H1 (cell line): ENCODE measurements around the gene UBC. TPM values are rescaled to one million over a fixed set of nuclear protein-coding genes. Genes with fewer than 3 reads are reported as not detected.

Experiments
- CHD1 ChIP-seq: IDR thresholded peaks from 2 replicates; pipeline ENCODE4 v1.6.1; 2012; ENCODE audit warnings: low read depth, low read length, improper control_type of control experiment
- CHD7 ChIP-seq: fragments of 300-600 bp; sonication (generic); IDR thresholded peaks from 2 replicates; pipeline ENCODE4 v1.7.1; 2012; ENCODE audit warnings: low read length, moderate library complexity, mild to moderate bottlenecking, inconsistent platforms; ENCODE audit not compliant: insufficient replicate concordance
- POLR2AphosphoS5 ChIP-seq: IDR thresholded peaks from 2 replicates; pipeline ENCODE4 v1.6.1; 2011; ENCODE audit warnings: low read depth, low read length
- SIX5 ChIP-seq: IDR thresholded peaks from 2 replicates; pipeline ENCODE4 v1.6.1; 2011; ENCODE audit warnings: mild to moderate bottlenecking, low read depth, low read length
- polyA plus RNA-seq, 7 experiments: library from polyadenylated mRNA; depleted of rRNA in 3 of 7; stranded (reverse) in 5 of 7; unstranded in 2 of 7; fragments of >200 nt in 5 of 7; fragments of 200-250 nt in 2 of 7; gene quantifications; 1 replicate in 5 of 7; 2 replicates in 1 of 7; 4 replicates in 1 of 7; pipeline versions ENCODE4 v1.2.1 to v1.2.3, GENCODE V29; 2011 to 2013; ENCODE audit warnings: missing spikeins in 2 of 7, mixed read lengths in 2 of 7
- total RNA-seq: library from RNA; stranded (reverse); fragmentation: NEBNext Ultra II Directional; extraction: Animal tissue kit (Norgen Biotek cat#: 25700); gene quantifications from 2 replicates; pipeline ENCODE4 v1.2.1, GENCODE V29; 2021
- TF ChIP-seq, protein P1 (sequence below): IDR thresholded peaks from 2 replicates; pipeline ENCODE4 v1.6.1; 2011; ENCODE audit warnings: low read length, improper control_type of control experiment

The UBC gene
- total and polyA plus RNA-seq, 2 of the 8 experiments (the other 6 are each of a cell fraction or from before 2014, with no cell fraction given): 559 to 749 TPM

GRCh38 chr12:124869059-124869665, 45.3 kb downstream of the UBC start (continued):
- TF ChIP-seq CHD7: no peak
- TF ChIP-seq SIX5: no peak
- no peak for TF ChIP-seq POLR2AphosphoS5
- TF ChIP-seq CHD1: no peak
- TF ChIP-seq, protein P1, sequence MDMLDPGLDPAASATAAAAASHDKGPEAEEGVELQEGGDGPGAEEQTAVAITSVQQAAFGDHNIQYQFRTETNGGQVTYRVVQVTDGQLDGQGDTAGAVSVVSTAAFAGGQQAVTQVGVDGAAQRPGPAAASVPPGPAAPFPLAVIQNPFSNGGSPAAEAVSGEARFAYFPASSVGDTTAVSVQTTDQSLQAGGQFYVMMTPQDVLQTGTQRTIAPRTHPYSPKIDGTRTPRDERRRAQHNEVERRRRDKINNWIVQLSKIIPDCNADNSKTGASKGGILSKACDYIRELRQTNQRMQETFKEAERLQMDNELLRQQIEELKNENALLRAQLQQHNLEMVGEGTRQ: no peak
- TF ChIP-seq, all 59 proteins: peak for 2
